ENCODE results near the gene ADAMTS9.

DNA sequence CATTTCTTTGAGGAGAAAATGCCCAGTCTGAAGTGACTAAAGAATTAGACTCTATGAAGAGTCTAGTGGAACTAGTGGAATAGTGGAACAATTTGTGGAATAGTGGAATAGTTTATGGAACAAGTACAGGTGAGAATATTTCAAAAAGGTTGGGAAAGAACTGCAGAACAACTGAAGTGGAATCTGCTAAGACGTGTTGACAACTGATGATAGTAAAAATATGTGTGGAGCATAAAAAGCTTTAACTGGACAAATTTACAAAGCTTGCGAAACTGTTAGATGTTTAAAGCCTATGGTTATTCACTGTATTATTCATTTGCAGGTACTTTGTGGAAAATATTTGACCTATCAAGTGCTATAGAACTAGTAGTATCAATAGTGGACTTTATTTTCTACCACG is 164.5 kb downstream of the ADAMTS9 start:
- TF ChIP-seq, protein P1, sequence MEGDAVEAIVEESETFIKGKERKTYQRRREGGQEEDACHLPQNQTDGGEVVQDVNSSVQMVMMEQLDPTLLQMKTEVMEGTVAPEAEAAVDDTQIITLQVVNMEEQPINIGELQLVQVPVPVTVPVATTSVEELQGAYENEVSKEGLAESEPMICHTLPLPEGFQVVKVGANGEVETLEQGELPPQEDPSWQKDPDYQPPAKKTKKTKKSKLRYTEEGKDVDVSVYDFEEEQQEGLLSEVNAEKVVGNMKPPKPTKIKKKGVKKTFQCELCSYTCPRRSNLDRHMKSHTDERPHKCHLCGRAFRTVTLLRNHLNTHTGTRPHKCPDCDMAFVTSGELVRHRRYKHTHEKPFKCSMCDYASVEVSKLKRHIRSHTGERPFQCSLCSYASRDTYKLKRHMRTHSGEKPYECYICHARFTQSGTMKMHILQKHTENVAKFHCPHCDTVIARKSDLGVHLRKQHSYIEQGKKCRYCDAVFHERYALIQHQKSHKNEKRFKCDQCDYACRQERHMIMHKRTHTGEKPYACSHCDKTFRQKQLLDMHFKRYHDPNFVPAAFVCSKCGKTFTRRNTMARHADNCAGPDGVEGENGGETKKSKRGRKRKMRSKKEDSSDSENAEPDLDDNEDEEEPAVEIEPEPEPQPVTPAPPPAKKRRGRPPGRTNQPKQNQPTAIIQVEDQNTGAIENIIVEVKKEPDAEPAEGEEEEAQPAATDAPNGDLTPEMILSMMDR (IDR thresholded peaks at IDR 0.05; ENCODE audit: insufficient read depth, low read length, poor library complexity, severe bottlenecking): no peak
- no peak for TF ChIP-seq EZH2phosphoT487 (conservative IDR thresholded peaks at IDR 0.05; ENCODE audit: low read length)

All from SU-DHL-6 (cell line).